Ishikawa (cell line): ENCODE measurements around the gene RPA1.

Experiments used
- CEBPB ChIP-seq: IDR thresholded peaks from 2 replicates; pipeline ENCODE4 v1.6.1; 2012
- TAF1 ChIP-seq: IDR thresholded peaks from 2 replicates; pipeline ENCODE4 v1.6.1; 2012; ENCODE audit warnings: low read depth, mild to moderate bottlenecking
- YY1 ChIP-seq: IDR thresholded peaks from 2 replicates; pipeline ENCODE4 v1.6.1; 2012; ENCODE audit warnings: low read depth

DNA sequence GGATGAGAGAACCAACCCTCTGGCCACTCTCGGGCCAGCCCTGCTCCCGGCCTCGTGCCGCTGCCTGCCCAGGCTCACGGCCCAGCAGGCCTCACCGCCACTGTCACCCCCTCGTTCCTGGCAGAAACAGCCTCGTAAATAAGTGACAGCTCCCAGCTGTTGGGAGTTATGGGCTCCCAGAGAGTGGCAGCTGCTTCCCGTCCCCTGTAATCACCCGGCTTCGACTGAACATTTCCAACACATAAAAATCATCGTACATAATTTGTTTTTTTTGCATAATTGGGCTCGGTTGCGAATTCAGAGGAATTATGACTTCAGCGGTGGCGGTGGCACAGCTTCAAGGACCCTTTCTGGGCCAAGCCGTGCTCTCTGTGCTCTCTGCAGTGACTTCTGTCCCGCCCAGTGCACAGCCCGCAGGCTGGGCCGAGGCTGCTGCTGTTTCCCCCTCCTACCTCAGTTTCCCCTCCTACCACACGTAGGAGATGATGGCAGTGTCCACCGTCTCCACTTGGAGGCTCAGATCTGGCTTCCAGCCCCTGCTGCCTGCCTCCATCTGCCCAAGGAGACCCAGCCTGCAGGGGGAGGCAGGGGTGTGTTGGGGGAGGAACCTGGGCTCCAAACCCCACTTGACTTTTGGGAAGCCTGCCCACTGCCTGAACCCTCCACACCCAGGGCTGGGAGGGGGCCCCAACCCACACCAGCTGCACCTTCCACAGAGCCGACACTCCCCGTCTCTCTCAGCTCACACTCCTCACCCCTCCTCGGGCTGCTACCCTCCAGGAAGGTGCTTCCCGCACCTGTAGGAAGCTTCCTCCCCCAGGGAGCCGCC, 110.4 kb downstream of the RPA1 start:
- TF ChIP-seq CEBPB (no peak), TAF1 (no peak), YY1 (no peak)
